Adrenal gland (tissue), 12 donors: ENCODE data around the gene CCDC73. TPM values are rescaled to one million over a fixed set of nuclear protein-coding genes. Genes with fewer than 3 reads are reported as not detected.
"Not testable (repeated sequence)": the region's sequence is repeated elsewhere in the genome, so short reads cannot be mapped to it uniquely, and the experiment has no call there.

Experiments used
- DNase-seq, 7 donors: peaks; one replicate each; pipeline ENCODE4 v3.0.0-alpha.2; 2019 to 2020
- H3K27ac ChIP-seq, 5 donors: fragments of 200-600 bp; sonication (generic) in 4 of 5; 1 replicate in 3 of 5; 2 replicates in 2 of 5; pipeline versions ENCODE4 v1.5.1 to v1.8.0; 2016 to 2020; ENCODE audit warnings: mild to moderate bottlenecking in 1 of 5
- H3K27me3 ChIP-seq: fragments of 200-600 bp; 2 replicates; pipeline ENCODE4 v1.8.0; 2021
- H3K36me3 ChIP-seq, 2 donors: fragments of 200-600 bp; replicated peaks in 1 of 2; 1 replicate in 1 of 2; 2 replicates in 1 of 2; pipeline versions ENCODE4 v1.5.1 to v1.8.0; 2018 to 2022
- H3K4me1 ChIP-seq, 2 donors: fragments of 200-600 bp; replicated peaks in 1 of 2; 1 replicate in 1 of 2; 2 replicates in 1 of 2; pipeline versions ENCODE4 v1.5.1 to v1.8.0; 2018 to 2021
- H3K4me3 ChIP-seq, 4 donors: fragments of 200-600 bp; sonication (generic) in 3 of 4; one replicate each; pipeline ENCODE4 v1.5.1; 2016 to 2018
- H3K9me3 ChIP-seq, 3 donors: fragments of 200-600 bp; sonication (generic) in 1 of 3; replicated peaks in 1 of 3; 1 replicate in 2 of 3; 2 replicates in 1 of 3; pipeline versions ENCODE4 v1.5.1 to v1.8.0; 2016 to 2021
- CTCF ChIP-seq, 6 experiments: fragments of 450-650 bp in 4 of 6; fragments of 200-600 bp in 2 of 6; sonication (generic) in 1 of 6; IDR thresholded peaks; 1 replicate in 5 of 6; 2 replicates in 1 of 6; pipeline versions ENCODE4 v1.5.1 to v1.8.0; 2016 to 2021; ENCODE audit warnings: antibody characterized with exemption in 6 of 6, mild to moderate bottlenecking in 2 of 6, moderate library complexity in 1 of 6
- POLR2A ChIP-seq, 2 donors: fragments of 450-650 bp; IDR thresholded peaks; one replicate each; pipeline ENCODE4 v1.6.1; 2017; ENCODE audit warnings: antibody characterized with exemption in 2 of 2, mild to moderate bottlenecking in 2 of 2, moderate library complexity in 1 of 2
- WGBS, 4 donors: extraction: QIAGEN DNeasy Blood & Tissue Kit in 2 of 4; methylation state at CpG; one replicate each; pipeline versions ENCODE4 v1.1.5 to v1.1.7; 2013 to 2017; 5-methylcytosine and 5-hydroxymethylcytosine counted together
- intact Hi-C, 2 donors: fragments of 100-400 bp; cut with DNase I; formaldehyde crosslinking; loops; one replicate each; pipeline versions ENCODE4 v1.14.1 to v1.15.0; 2022 to 2023
- polyA plus RNA-seq, 3 donors: library from polyadenylated mRNA; stranded (reverse); fragments of 200-250 nt in 2 of 3; fragments of 350-450 nt in 1 of 3; fragmentation: Illumina TruSeq in 1 of 3; extraction: RNeasy Lipid Tissue Mini Kit (QIAGEN cat#74804) in 1 of 3; gene quantifications; one replicate each; pipeline ENCODE4 v1.2.3, GENCODE V29; 2013 to 2014
- total RNA-seq, 9 donors: library from RNA; depleted of rRNA in 4 of 9; stranded (reverse); fragments of >200 nt in 4 of 9; fragments of 120-200 nt in 1 of 9; fragmentation: NEBNext Ultra II Directional in 1 of 9; extraction: Animal tissue kit (Norgen Biotek cat#: 25700) in 1 of 9; gene quantifications; one replicate each; pipeline versions ENCODE4 v1.1.0 to v1.2.4, GENCODE V29; 2013 to 2023
- donor health status: healthy with polysubstance abuse.
- donor health status: Bipolar disorder and iron deficiency.
- donor health status: DM: yes; HTN: yes; CAD: no.
- donor health status: DM: no; HTN: no; CAD: no.
- donor health status: DM: no; HTN: no; CAD: no.
- donor health status: DM: yes; HTN: yes; CAD: no.

Gene CCDC73
- total and polyA plus RNA-seq, 12 donors, result 0.07 to 1.6 (median 0.23) TPM; not detected in 4

DNA sequence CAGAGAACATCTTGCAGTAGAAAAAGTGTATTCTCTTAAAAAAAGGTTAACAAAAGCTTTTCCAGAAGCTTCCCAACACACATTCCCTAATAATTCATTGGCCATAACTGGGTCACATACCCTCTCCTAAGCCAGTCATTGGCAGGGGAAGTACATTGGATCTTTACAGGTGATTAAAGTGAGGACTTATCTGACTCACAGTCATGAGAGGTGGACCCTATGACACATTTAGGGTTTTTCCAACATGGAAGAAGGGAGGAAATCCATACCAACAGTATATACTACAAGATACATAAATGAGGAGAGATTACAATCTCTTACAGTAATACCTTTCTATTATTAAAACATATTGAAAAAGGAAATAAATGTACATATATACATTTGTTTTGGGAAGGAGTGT, 72.2 kb downstream of the CCDC73 start:
- Histone ChIP-seq H3K27ac (no peak overlapping the region), H3K27me3 (no peaks in the 10 kb centered on the region), H3K36me3 (no peaks in the 10 kb centered on the region), H3K9me3 (no peaks in the 10 kb centered on the region), H3K4me3 (no peak overlapping the region), H3K4me1 (no peaks in the 10 kb centered on the region)
- intact Hi-C loops, result no loop called here
- no peak for DNase-seq
- TF ChIP-seq CTCF (IDR thresholded peaks at IDR 0.05) (no peak), POLR2A (IDR thresholded peaks at IDR 0.05) (no peak)

GRCh38 chr11:32713496-32713895, 81.0 kb downstream of the CCDC73 start:
- no peaks in the 10 kb centered on the region for H3K4me1 ChIP-seq
- WGBS, 4 donors, result 3 to 22% (median 13%) methylated on average over 1 of the region's 1 CpG
- DNase-seq, result no peak
- no peaks in the 10 kb centered on the region for H3K27me3 ChIP-seq
- intact Hi-C loops, result no loop called here
- no peaks in the 10 kb centered on the region for H3K36me3 ChIP-seq
- H3K9me3 ChIP-seq, result no peaks in the 10 kb centered on the region
- H3K27ac ChIP-seq, result no peak overlapping the region
- H3K4me3 ChIP-seq, result no peak overlapping the region
- TF ChIP-seq POLR2A (IDR thresholded peaks at IDR 0.05) (no peak), CTCF (IDR thresholded peaks at IDR 0.05) (peak in 5 of 6 experiments; percentile 12 to 45 (median 36))

DNA sequence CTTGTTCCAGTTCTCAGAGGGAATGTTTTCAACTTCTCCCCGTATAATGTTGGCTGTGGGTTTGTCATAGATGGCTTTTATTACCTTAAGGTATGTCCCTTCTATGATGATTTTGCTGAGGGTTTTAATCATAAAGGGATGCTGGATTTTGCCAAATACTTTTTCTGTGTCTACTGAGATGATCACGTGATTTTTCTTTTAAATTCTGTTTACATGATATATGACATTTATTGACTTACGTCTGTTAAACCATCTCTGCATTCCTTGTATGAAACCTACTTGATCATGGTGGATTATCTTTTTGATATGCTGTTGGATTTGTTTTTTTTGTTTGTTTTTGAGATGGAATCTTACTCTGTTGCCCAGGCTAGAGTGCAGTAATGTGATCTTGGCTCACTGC, 85.5 kb downstream of the CCDC73 start:
- intact Hi-C loops, H3K4me1 ChIP-seq, H3K4me3 ChIP-seq, H3K27me3 ChIP-seq, DNase-seq, H3K27ac ChIP-seq, H3K36me3 ChIP-seq, H3K9me3 ChIP-seq: not testable (repeated sequence)
- WGBS, 4 donors, result 72 to 84% (median 81%) methylated on average over 3 of the region's 3 CpGs

DNA sequence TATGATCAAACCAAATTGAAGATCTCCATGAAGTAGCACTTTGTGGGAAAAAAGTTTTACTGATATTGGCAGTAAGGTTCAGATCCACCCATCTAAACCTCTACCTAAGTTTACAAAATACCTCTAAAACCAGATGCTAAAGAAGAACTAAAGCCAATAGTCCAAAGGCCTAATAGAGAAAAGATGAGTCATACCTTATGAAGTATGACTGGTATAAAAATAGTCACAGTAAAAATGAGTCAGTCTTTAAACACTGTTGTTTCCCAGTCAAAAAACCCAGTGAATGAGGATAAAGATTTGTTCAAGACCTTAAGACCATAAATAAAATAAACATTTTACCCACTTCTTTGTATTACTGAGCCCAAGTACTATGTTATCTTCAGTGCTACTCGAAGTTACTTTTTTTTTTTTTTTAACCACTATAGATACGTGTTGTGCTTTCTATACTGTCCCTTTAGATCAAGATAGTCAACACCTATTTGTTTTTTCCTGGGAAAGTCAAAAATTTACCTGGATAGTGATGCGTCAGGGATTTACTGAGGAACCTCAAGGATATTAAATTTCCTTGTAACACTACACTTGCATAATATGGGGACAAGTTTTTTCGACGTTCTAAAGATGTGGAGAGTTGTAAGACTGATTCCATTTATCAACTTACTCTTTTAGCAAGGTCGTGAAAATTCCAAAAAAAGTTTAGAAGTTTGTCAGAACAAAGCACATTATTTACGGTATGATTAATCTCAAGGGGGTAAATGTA, 87.3 kb downstream of the CCDC73 start:
- Histone ChIP-seq H3K9me3 (no peaks in the 10 kb centered on the region), H3K27ac (no peak overlapping the region), H3K27me3 (no peaks in the 10 kb centered on the region), H3K36me3 (no peaks in the 10 kb centered on the region), H3K4me3 (no peak overlapping the region), H3K4me1 (no peaks in the 10 kb centered on the region)
- no peak for TF ChIP-seq POLR2A (IDR thresholded peaks at IDR 0.05)
- TF ChIP-seq CTCF (IDR thresholded peaks at IDR 0.05), result no peak
- intact Hi-C loops, result no loop called here
- no peak for DNase-seq
- 52 to 65% (median 55%) methylated on average over 7 of the region's 7 CpGs for WGBS, 4 donors
